H9 (cell line): Measurements from ENCODE around the gene MICAL3. TPM values are rescaled to one million over a fixed set of nuclear protein-coding genes. Genes with fewer than 3 reads are reported as not detected.

Experiments
- DNase-seq: peaks from one replicate; pipeline ENCODE4 v3.0.0-alpha.2; 2017
- H2AFZ ChIP-seq: one replicate; pipeline ENCODE4 v1.6.1; 2013; ENCODE audit warnings: mild to moderate bottlenecking, low read length, control low read depth, moderate library complexity
- H2AK5ac ChIP-seq: 2 replicates; pipeline ENCODE4 v1.6.1; 2013; ENCODE audit warnings: low read length, control low read depth, mixed read lengths; ENCODE audit not compliant: insufficient read length
- H2BK120ac ChIP-seq: one replicate; pipeline ENCODE4 v1.6.1; 2013; ENCODE audit warnings: low read depth, mild to moderate bottlenecking, low read length, control low read depth, inconsistent platforms; ENCODE audit not compliant: poor library complexity, severe bottlenecking
- H2BK12ac ChIP-seq: 2 replicates; pipeline ENCODE4 v1.6.1; 2013; ENCODE audit warnings: low read length, control low read depth, mixed read lengths, low read depth; ENCODE audit not compliant: insufficient read length
- H2BK15ac ChIP-seq: 2 replicates; pipeline ENCODE4 v1.6.1; 2013; ENCODE audit warnings: low read depth, low read length, control low read depth
- H2BK20ac ChIP-seq: one replicate; pipeline ENCODE4 v1.6.1; 2013; ENCODE audit warnings: low read depth, mild to moderate bottlenecking, low read length, control low read depth, inconsistent platforms; ENCODE audit not compliant: poor library complexity, severe bottlenecking
- H2BK5ac ChIP-seq: 2 replicates; pipeline ENCODE4 v1.6.1; 2013; ENCODE audit warnings: low read length, control low read depth, mixed read lengths; ENCODE audit not compliant: insufficient read length
- H3K14ac ChIP-seq: 2 replicates; pipeline ENCODE4 v1.6.1; 2013; ENCODE audit warnings: low read length, control low read depth; ENCODE audit not compliant: insufficient read depth
- H3K18ac ChIP-seq: 2 replicates; pipeline ENCODE4 v1.6.1; 2013; ENCODE audit warnings: low read depth, mild to moderate bottlenecking, mixed read lengths, low read length, control low read depth; ENCODE audit not compliant: insufficient read length
- H3K23ac ChIP-seq: 2 replicates; pipeline ENCODE4 v1.6.1; 2013; ENCODE audit warnings: low read length, control low read depth, mixed read lengths, low read depth; ENCODE audit not compliant: insufficient read length
- H3K23me2 ChIP-seq: 2 replicates; pipeline ENCODE4 v1.6.1; 2013; ENCODE audit warnings: low read depth, mild to moderate bottlenecking, mixed read lengths, low read length, control low read depth; ENCODE audit not compliant: insufficient read length, poor library complexity, severe bottlenecking
- H3K27ac ChIP-seq: 2 replicates; pipeline ENCODE4 v1.5.1; 2013; ENCODE audit warnings: low read length, control low read depth, mixed read lengths, low read depth; ENCODE audit not compliant: insufficient read length
- H3K27me3 ChIP-seq: 2 replicates; pipeline ENCODE4 v1.6.1; 2013; ENCODE audit warnings: low read length, control low read depth, inconsistent platforms; ENCODE audit not compliant: insufficient read depth
- H3K4ac ChIP-seq: 2 replicates; pipeline ENCODE4 v1.6.1; 2013; ENCODE audit warnings: low read depth, mild to moderate bottlenecking, control low read depth, inconsistent platforms, low read length, moderate library complexity
- H3K4me1 ChIP-seq: 2 replicates; pipeline ENCODE4 v1.6.1; 2013; ENCODE audit warnings: low read length, control low read depth, inconsistent platforms; ENCODE audit not compliant: insufficient read depth
- H3K4me2 ChIP-seq: 2 replicates; pipeline ENCODE4 v1.6.1; 2013; ENCODE audit warnings: low read length, control low read depth, mixed read lengths; ENCODE audit not compliant: insufficient read length, insufficient read depth
- H3K56ac ChIP-seq: 2 replicates; pipeline ENCODE4 v1.6.1; 2013; ENCODE audit warnings: low read depth, mild to moderate bottlenecking, mixed read lengths, low read length, control low read depth; ENCODE audit not compliant: insufficient read length
- H3K79me1 ChIP-seq: 2 replicates; pipeline ENCODE4 v1.6.1; 2013; ENCODE audit warnings: low read depth, mild to moderate bottlenecking, moderate library complexity, low read length, control low read depth, inconsistent platforms; ENCODE audit not compliant: insufficient read depth, poor library complexity, severe bottlenecking
- H3K79me2 ChIP-seq: 2 replicates; pipeline ENCODE4 v1.6.1; 2013; ENCODE audit warnings: low read length, control low read depth, inconsistent platforms; ENCODE audit not compliant: insufficient read depth
- H3K9ac ChIP-seq: 2 replicates; pipeline ENCODE4 v1.6.1; 2013; ENCODE audit warnings: low read length, control low read depth, mixed read lengths; ENCODE audit not compliant: insufficient read length; ENCODE audit errors: extremely low read depth
- H3K9me3 ChIP-seq: one replicate; pipeline ENCODE4 v1.6.1; 2013; ENCODE audit warnings: low read depth, low read length, inconsistent platforms; ENCODE audit not compliant: control insufficient read depth
- H3T11ph ChIP-seq: one replicate; pipeline ENCODE4 v1.6.1; 2013; ENCODE audit warnings: mild to moderate bottlenecking, low read length, control low read depth, inconsistent platforms
- H4K20me1 ChIP-seq: one replicate; pipeline ENCODE4 v1.6.1; 2013; ENCODE audit not compliant: control insufficient read depth, insufficient read length, insufficient read depth
- H4K5ac ChIP-seq: 2 replicates; pipeline ENCODE4 v1.6.1; 2013; ENCODE audit warnings: low read depth, mild to moderate bottlenecking, mixed read lengths, low read length, control low read depth; ENCODE audit not compliant: insufficient read length
- H4K8ac ChIP-seq: replicated peaks from 2 replicates; pipeline ENCODE4 v1.6.1; 2013; ENCODE audit warnings: low read length, control low read depth, mixed read lengths, low read depth; ENCODE audit not compliant: insufficient read length
- H4K91ac ChIP-seq: 2 replicates; pipeline ENCODE4 v1.6.1; 2013; ENCODE audit warnings: low read depth, mild to moderate bottlenecking, moderate library complexity, mixed read lengths, low read length, control low read depth; ENCODE audit not compliant: insufficient read length
- H3K27ac Mint-ChIP-seq, 3 experiments: 2 replicates in 2 of 3; 3 replicates in 1 of 3; pipeline ENCODE4 v1.8.0; 2020 to 2021; ENCODE audit warnings: mixed read lengths in 3 of 3, mild to moderate bottlenecking in 1 of 3, moderate library complexity in 1 of 3
- H3K27me3 Mint-ChIP-seq: 2 replicates; pipeline ENCODE4 v1.8.0; 2021; ENCODE audit warnings: low read depth, mild to moderate bottlenecking, moderate library complexity, mixed read lengths
- H3K36me3 Mint-ChIP-seq, 3 experiments: 2 replicates in 2 of 3; 3 replicates in 1 of 3; pipeline ENCODE4 v1.8.0; 2020 to 2021; ENCODE audit warnings: low read depth in 3 of 3, mixed read lengths in 3 of 3; ENCODE audit not compliant: insufficient read depth in 1 of 3
- H3K4me1 Mint-ChIP-seq, 2 experiments: 2 replicates each; pipeline ENCODE4 v1.8.0; 2020; ENCODE audit warnings: mixed read lengths in 2 of 2
- H3K4me3 Mint-ChIP-seq, 2 experiments: 2 replicates in 1 of 2; 3 replicates in 1 of 2; pipeline ENCODE4 v1.8.0; 2020 to 2021; ENCODE audit warnings: mild to moderate bottlenecking in 2 of 2, mixed read lengths in 2 of 2, moderate library complexity in 1 of 2
- H3K9me3 Mint-ChIP-seq, 2 experiments: 2 replicates in 1 of 2; 3 replicates in 1 of 2; pipeline ENCODE4 v1.8.0; 2020; ENCODE audit warnings: mild to moderate bottlenecking in 2 of 2, mixed read lengths in 2 of 2, moderate library complexity in 1 of 2
- WGBS: extraction: QIAGEN DNeasy Blood & Tissue Kit; methylation state at CpG from one replicate; pipeline ENCODE4 v1.1.7; 2013; ENCODE audit warnings: missing lambda C conversion rate, low lambda C conversion rate, mixed read lengths; ENCODE audit not compliant: insufficient read length; ENCODE audit errors: extremely low coverage; 5-methylcytosine and 5-hydroxymethylcytosine counted together
- total RNA-seq: library from RNA; stranded (reverse); gene quantifications from 2 replicates; pipeline ENCODE4 v1.2.1, GENCODE V29; 2021
- TF ChIP-seq, protein P1 (sequence below): fragments of 200-600 bp; sonication (generic); conservative IDR thresholded peaks from 3 replicates; pipeline ENCODE4 v1.8.0; 2021; ENCODE audit warnings: antibody characterized with exemption, mild to moderate bottlenecking

The MICAL3 gene
- total RNA-seq, 1 experiment from 2014 or later, result 50.2 TPM

GRCh38 chr22:17973217-17973616, 51.1 kb downstream of the MICAL3 start:
- Histone ChIP-seq H3K79me2 (peaks cover 11% of the 10 kb centered on the region; the same call in 1 of the 2 replicates), H3K23me2 (no peaks in the 10 kb centered on the region), H2AFZ (no peak overlapping the region), H4K8ac (no peak overlapping the region), H3K4me2 (no peak overlapping the region), H3K27me3 (no peaks in the 10 kb centered on the region), H2BK12ac (no peak overlapping the region), H3K23ac (no peak overlapping the region), H3K18ac (no peak overlapping the region), H3K14ac (no peak overlapping the region; the same call in 1 of the 2 replicates), H3K4me1 (peaks cover 2% of the 10 kb centered on the region; the same call in 1 of the 2 replicates), H3K9ac (no peak overlapping the region), H4K5ac (no peak overlapping the region), H3K79me1 (no peaks in the 10 kb centered on the region), H3K9me3 (no peaks in the 10 kb centered on the region), H2BK15ac (no peak overlapping the region), H2BK5ac (no peak overlapping the region), H3K4ac (no peak overlapping the region), H4K91ac (no peak overlapping the region), H4K20me1 (no peaks in the 10 kb centered on the region), H3K27ac (no peak overlapping the region), H3K56ac (no peak overlapping the region), H2BK120ac (no peak overlapping the region), H3T11ph (no peak overlapping the region), H2BK20ac (no peak overlapping the region), H2AK5ac (no peak overlapping the region)
- H3K27me3 Mint-ChIP-seq, result no peaks in the 10 kb centered on the region
- H3K27ac Mint-ChIP-seq, result peak overlapping the region in 1 of 3 experiments; percentile 77; a peak in 3 of 7 replicates
- H3K4me1 Mint-ChIP-seq, result peaks cover 27 to 38% of the 10 kb centered on the region in 2 experiments
- peaks cover 3 to 11% (median 9%) of the 10 kb centered on the region in 3 experiments; a peak in 5 of 7 replicates for H3K36me3 Mint-ChIP-seq
- DNase-seq, result no peak
- no peak overlapping the region for H3K4me3 Mint-ChIP-seq
- TF ChIP-seq, protein P1, sequence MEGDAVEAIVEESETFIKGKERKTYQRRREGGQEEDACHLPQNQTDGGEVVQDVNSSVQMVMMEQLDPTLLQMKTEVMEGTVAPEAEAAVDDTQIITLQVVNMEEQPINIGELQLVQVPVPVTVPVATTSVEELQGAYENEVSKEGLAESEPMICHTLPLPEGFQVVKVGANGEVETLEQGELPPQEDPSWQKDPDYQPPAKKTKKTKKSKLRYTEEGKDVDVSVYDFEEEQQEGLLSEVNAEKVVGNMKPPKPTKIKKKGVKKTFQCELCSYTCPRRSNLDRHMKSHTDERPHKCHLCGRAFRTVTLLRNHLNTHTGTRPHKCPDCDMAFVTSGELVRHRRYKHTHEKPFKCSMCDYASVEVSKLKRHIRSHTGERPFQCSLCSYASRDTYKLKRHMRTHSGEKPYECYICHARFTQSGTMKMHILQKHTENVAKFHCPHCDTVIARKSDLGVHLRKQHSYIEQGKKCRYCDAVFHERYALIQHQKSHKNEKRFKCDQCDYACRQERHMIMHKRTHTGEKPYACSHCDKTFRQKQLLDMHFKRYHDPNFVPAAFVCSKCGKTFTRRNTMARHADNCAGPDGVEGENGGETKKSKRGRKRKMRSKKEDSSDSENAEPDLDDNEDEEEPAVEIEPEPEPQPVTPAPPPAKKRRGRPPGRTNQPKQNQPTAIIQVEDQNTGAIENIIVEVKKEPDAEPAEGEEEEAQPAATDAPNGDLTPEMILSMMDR, result no peak
- no CpG with 5 or more reads among the region's 6 CpGs for WGBS
- peaks cover 2 to 6% of the 10 kb centered on the region in 2 experiments; a peak in 3 of 5 replicates for H3K9me3 Mint-ChIP-seq
